Measurements from ENCODE around the gene MAVS.
"Not testable (repeated sequence)": the region's sequence is repeated elsewhere in the genome, so short reads cannot be mapped to it uniquely, and the experiment has no call there.

Gene MAVS

GRCh38 chr20:3814928-3815495, 31.6 kb upstream of the MAVS start:
- in situ Hi-C loops (cut with HindIII; ENCODE audit: low sequenced_read_pairs), result no loop called here

GRCh38 chr20:3815703-3816315, 30.8 kb upstream of the MAVS start:
- in situ Hi-C loops (cut with HindIII; ENCODE audit: low sequenced_read_pairs), result no loop called here

- in situ Hi-C loops (cut with HindIII; ENCODE audit: low sequenced_read_pairs), result no loop called here
Measured at GRCh38 chr20:3818155-3819151, 28.2 kb upstream of the MAVS start.

- in situ Hi-C loops (cut with HindIII; ENCODE audit: low sequenced_read_pairs), result no loop called here
Measured at GRCh38 chr20:3819411-3820047, 27.1 kb upstream of the MAVS start.

GRCh38 chr20:3820048-3820900, 26.4 kb upstream of the MAVS start, which contains the start of gene AP5S1:
AP5S1 (plus strand) TSS chr20:3820547; CDS start chr20:3822118, 1,571 bp downstream.
- in situ Hi-C loops (cut with HindIII; ENCODE audit: low sequenced_read_pairs), result no loop called here

GRCh38 chr20:3820901-3821727, 25.5 kb upstream of the MAVS start:
- in situ Hi-C loops (cut with HindIII; ENCODE audit: low sequenced_read_pairs), result no loop called here

GRCh38 chr20:3821996-3822395, 24.6 kb upstream of the MAVS start:
- in situ Hi-C loops (cut with HindIII; ENCODE audit: low sequenced_read_pairs), result no loop called here

GRCh38 chr20:3823881-3824280, 22.8 kb upstream of the MAVS start:
- in situ Hi-C loops (cut with HindIII; ENCODE audit: low sequenced_read_pairs), result no loop called here

- in situ Hi-C loops (cut with HindIII; ENCODE audit: low sequenced_read_pairs), result no loop called here
Measured at GRCh38 chr20:3825526-3825925, 21.1 kb upstream of the MAVS start.

GRCh38 chr20:3826420-3826819, 20.2 kb upstream of the MAVS start:
- in situ Hi-C loops (cut with HindIII; ENCODE audit: low sequenced_read_pairs), result no loop called here

- in situ Hi-C loops (cut with HindIII; ENCODE audit: low sequenced_read_pairs), result no loop called here
Measured at GRCh38 chr20:3828798-3829197, 17.8 kb upstream of the MAVS start.

- in situ Hi-C loops (cut with HindIII; ENCODE audit: low sequenced_read_pairs), result not testable (repeated sequence)
Measured at GRCh38 chr20:3829891-3830290, 16.7 kb upstream of the MAVS start.

GRCh38 chr20:3836132-3836531, 10.5 kb upstream of the MAVS start:
- in situ Hi-C loops (cut with HindIII; ENCODE audit: low sequenced_read_pairs), result no loop called here

GRCh38 chr20:3839328-3839727, 7.3 kb upstream of the MAVS start:
- in situ Hi-C loops (cut with HindIII; ENCODE audit: low sequenced_read_pairs), result no loop called here

GRCh38 chr20:3840201-3840600, 6.4 kb upstream of the MAVS start:
- in situ Hi-C loops (cut with HindIII; ENCODE audit: low sequenced_read_pairs), result not testable (repeated sequence)

- in situ Hi-C loops (cut with HindIII; ENCODE audit: low sequenced_read_pairs), result no loop called here
Measured at GRCh38 chr20:3842348-3842930, 4.2 kb upstream of the MAVS start.

- in situ Hi-C loops (cut with HindIII; ENCODE audit: low sequenced_read_pairs), result no loop called here
Measured at GRCh38 chr20:3843490-3843889, 3.1 kb upstream of the MAVS start.

- in situ Hi-C loops (cut with HindIII; ENCODE audit: low sequenced_read_pairs), result not testable (repeated sequence)
Measured at GRCh38 chr20:3843990-3844619, 2.5 kb upstream of the MAVS start.

GRCh38 chr20:3846378-3846739, 275 bp upstream of the MAVS start:
- in situ Hi-C loops (cut with HindIII; ENCODE audit: low sequenced_read_pairs), result no loop called here
